Panc1 (cell line): ENCODE results near the gene NOA1.

ENCODE experiments used
- CTCF ChIP-seq: fragments of 450-650 bp; IDR thresholded peaks from 2 replicates; pipeline ENCODE4 v1.5.1; 2017; ENCODE audit warnings: mild to moderate bottlenecking
- POLR2AphosphoS5 ChIP-seq: IDR thresholded peaks from 2 replicates; pipeline ENCODE4 v1.6.1; 2012; ENCODE audit warnings: mild to moderate bottlenecking, low read depth, low read length, moderate library complexity
- REST ChIP-seq, 2 experiments: IDR thresholded peaks; 2 replicates each; pipeline ENCODE4 v1.6.1; 2011 to 2012; ENCODE audit warnings: low read depth in 2 of 2, control low read depth in 1 of 2, low read length in 1 of 2, mild to moderate bottlenecking in 1 of 2, moderate library complexity in 1 of 2; ENCODE audit not compliant: insufficient read depth in 1 of 2

- TF ChIP-seq CTCF (no peak), REST (IDR thresholded peaks at IDR 0.05; ENCODE audit: insufficient read depth in 1 of 2, low read depth in 2 of 2, low read length in 1 of 2) (no peak), POLR2AphosphoS5 (no peak)
Measured at GRCh38 chr4:56940403-56940802, 37.0 kb downstream of the NOA1 start.
